Lung (tissue), 12 donors: ENCODE data around the gene CD244. TPM values are rescaled to one million over a fixed set of nuclear protein-coding genes. Genes with fewer than 3 reads are reported as not detected.

ENCODE experiments used
- ATAC-seq: fragments of 200-7000 bp; cut with Tn5 transposase; one replicate; pipeline ENCODE4 v1.9.1; 2020; ENCODE audit warnings: moderate number of reproducible peaks; ENCODE audit not compliant: insufficient read depth, low FRiP score
- DNase-seq, 3 donors: peaks; one replicate each; pipeline ENCODE4 v3.0.0-alpha.2; 2013 to 2017
- H3K27ac ChIP-seq, 2 donors: one replicate each; pipeline ENCODE4 v1.5.1; 2013; ENCODE audit warnings: mild to moderate bottlenecking in 2 of 2, moderate library complexity in 2 of 2, control low read depth in 1 of 2, inconsistent platforms in 1 of 2, low read depth in 1 of 2, low read length in 1 of 2
- H3K27me3 ChIP-seq, 3 donors: one replicate each; pipeline ENCODE4 v1.5.1; 2013; ENCODE audit warnings: low read length in 2 of 3; ENCODE audit not compliant: control insufficient read depth in 3 of 3, insufficient read depth in 3 of 3
- H3K36me3 ChIP-seq, 4 donors: one replicate each; pipeline ENCODE4 v1.5.1; 2013; ENCODE audit warnings: low read length in 4 of 4, mild to moderate bottlenecking in 1 of 4, moderate library complexity in 1 of 4; ENCODE audit not compliant: control insufficient read depth in 4 of 4, insufficient read depth in 4 of 4
- H3K4me1 ChIP-seq, 5 donors: one replicate each; pipeline ENCODE4 v1.5.1; 2013; ENCODE audit warnings: low read length in 5 of 5, mild to moderate bottlenecking in 2 of 5, moderate library complexity in 1 of 5; ENCODE audit not compliant: control insufficient read depth in 5 of 5, insufficient read depth in 5 of 5
- H3K4me3 ChIP-seq: one replicate; pipeline ENCODE4 v1.5.1; 2013; ENCODE audit warnings: mild to moderate bottlenecking, control low read depth, moderate library complexity
- H3K9ac ChIP-seq, 2 donors: one replicate each; pipeline ENCODE4 v1.5.1; 2013; ENCODE audit warnings: low read length in 2 of 2, control low read depth in 1 of 2; ENCODE audit not compliant: insufficient read depth in 1 of 2
- H3K9me3 ChIP-seq, 4 donors: one replicate each; pipeline ENCODE4 v1.5.1; 2013; ENCODE audit warnings: low read length in 3 of 4, mild to moderate bottlenecking in 1 of 4, moderate library complexity in 1 of 4; ENCODE audit not compliant: control insufficient read depth in 4 of 4, insufficient read depth in 3 of 4
- CTCF ChIP-seq: IDR thresholded peaks from 2 replicates; pipeline ENCODE4 v1.5.1; 2012; ENCODE audit warnings: mild to moderate bottlenecking; ENCODE audit errors: control extremely low read depth, extremely low read depth
- WGBS, 2 donors: extraction: QIAGEN DNeasy Blood & Tissue Kit; methylation state at CpG; one replicate each; pipeline ENCODE4 v1.1.7; 2013; 5-methylcytosine and 5-hydroxymethylcytosine counted together
- polyA plus RNA-seq, 2 donors: library from polyadenylated mRNA; stranded (reverse); fragments of 200-250 nt; gene quantifications; one replicate each; pipeline ENCODE4 v1.2.1, GENCODE V29; 2013
- total RNA-seq, 2 donors: library from RNA; depleted of rRNA in 1 of 2; stranded (reverse); fragments of >200 nt in 1 of 2; gene quantifications; one replicate each; pipeline ENCODE4 v1.2.1, GENCODE V29; 2014 to 2021
- donor health status: control.
- donor health status: control.
- donor health status: Bipolar disorder and iron deficiency.
- donor health status: healthy.
- donor health status: DM: yes; HTN: yes; CAD: no.

The CD244 gene
- total and polyA plus RNA-seq, 4 donors: 0.57 to 3.2 (median 2.3) TPM

GRCh38 chr1:160827418-160827817, 35.3 kb downstream of the CD244 start:
- H3K27me3 ChIP-seq: no peaks in the 10 kb centered on the region
- no peak overlapping the region for H3K4me3 ChIP-seq
- no peak for ATAC-seq
- H3K9ac ChIP-seq: no peak overlapping the region
- no peak for TF ChIP-seq CTCF
- WGBS, 2 donors: 89 to 93% methylated on average over 2 of the region's 2 CpGs
- H3K36me3 ChIP-seq: no peaks in the 10 kb centered on the region
- no peak for DNase-seq
- no peaks in the 10 kb centered on the region for H3K9me3 ChIP-seq
- peaks cover 0 to 1% (median 0%) of the 10 kb centered on the region in 5 donors for H3K4me1 ChIP-seq
- no peak overlapping the region for H3K27ac ChIP-seq

GRCh38 chr1:160826546-160826945, 36.1 kb downstream of the CD244 start:
- ATAC-seq (peak; percentile 44), DNase-seq (no peak)
- TF ChIP-seq CTCF: no peak
- peaks cover 0 to 1% (median 0%) of the 10 kb centered on the region in 5 donors for H3K4me1 ChIP-seq
- no peaks in the 10 kb centered on the region for H3K27me3 ChIP-seq
- H3K9ac ChIP-seq: no peak overlapping the region
- peak overlapping the region in 1 of 2 donors; percentile 39 for H3K27ac ChIP-seq
- no peaks in the 10 kb centered on the region for H3K9me3 ChIP-seq
- H3K36me3 ChIP-seq: no peaks in the 10 kb centered on the region
- H3K4me3 ChIP-seq: no peak overlapping the region
- WGBS, 2 donors: 82 to 100% methylated on average over 1 of the region's 1 CpG

- 77 to 86% methylated on average over 3 of the region's 3 CpGs for WGBS, 2 donors
- no peak for TF ChIP-seq CTCF
- H3K4me3 ChIP-seq: no peak overlapping the region
- DNase-seq (no peak), ATAC-seq (no peak)
- H3K4me1 ChIP-seq: peaks cover 0 to 1% (median 0%) of the 10 kb centered on the region in 5 donors
- no peak overlapping the region for H3K9ac ChIP-seq
- no peaks in the 10 kb centered on the region for H3K27me3 ChIP-seq
- no peaks in the 10 kb centered on the region for H3K9me3 ChIP-seq
- no peaks in the 10 kb centered on the region for H3K36me3 ChIP-seq
- no peak overlapping the region for H3K27ac ChIP-seq
These were observed 39.4 kb downstream of the CD244 start for GRCh38 chr1:160823296-160823695.

GRCh38 chr1:160821627-160822026, 41.1 kb downstream of the CD244 start:
- no peak overlapping the region for H3K27ac ChIP-seq
- no peak for TF ChIP-seq CTCF
- no peak for ATAC-seq
- no peak overlapping the region for H3K9ac ChIP-seq
- no peaks in the 10 kb centered on the region for H3K36me3 ChIP-seq
- no peak overlapping the region for H3K4me3 ChIP-seq
- no peaks in the 10 kb centered on the region for H3K9me3 ChIP-seq
- WGBS, 2 donors: 79 to 84% methylated on average over 8 of the region's 8 CpGs
- no peak for DNase-seq
- H3K27me3 ChIP-seq: no peaks in the 10 kb centered on the region
- peaks cover 0 to 2% (median 0%) of the 10 kb centered on the region in 5 donors for H3K4me1 ChIP-seq
